GM12874 (cell line): ENCODE results near the gene AKAP13.

ENCODE experiments used
- CTCF ChIP-seq: IDR thresholded peaks from 2 replicates; pipeline ENCODE4 v1.5.1; 2011; ENCODE audit warnings: low read depth, mild to moderate bottlenecking, control low read depth, low read length, moderate library complexity; ENCODE audit not compliant: insufficient read depth

AKAP13 gene

GRCh38 chr15:85402195-85402881, 21.9 kb downstream of the AKAP13 start:
- no peak for TF ChIP-seq CTCF

GRCh38 chr15:85403745-85404144, 23.3 kb downstream of the AKAP13 start:
- no peak for TF ChIP-seq CTCF

GRCh38 chr15:85404176-85404917, 23.9 kb downstream of the AKAP13 start:
- no peak for TF ChIP-seq CTCF

GRCh38 chr15:85404918-85405866, 24.8 kb downstream of the AKAP13 start:
- TF ChIP-seq CTCF = no peak

- no peak for TF ChIP-seq CTCF
Observed at GRCh38 chr15:85406916-85407315, 26.5 kb downstream of the AKAP13 start.

- no peak for TF ChIP-seq CTCF
Observed at GRCh38 chr15:85407421-85408269, 27.2 kb downstream of the AKAP13 start.
